Activated CD4-positive, alpha-beta T cell treated with anti-CD3 and anti-CD28 coated beads, Interleukin-2, amount 50 U/mL, for 48 hours (primary cell): ENCODE measurements around the gene HPX.
"Not testable (repeated sequence)": the region's sequence is repeated elsewhere in the genome, so short reads cannot be mapped to it uniquely, and the experiment has no call there.

Source experiments
- DNase-seq, 2 experiments: peaks; one replicate each; pipeline ENCODE4 v3.0.0-alpha.2; 2020

The HPX gene

DNA sequence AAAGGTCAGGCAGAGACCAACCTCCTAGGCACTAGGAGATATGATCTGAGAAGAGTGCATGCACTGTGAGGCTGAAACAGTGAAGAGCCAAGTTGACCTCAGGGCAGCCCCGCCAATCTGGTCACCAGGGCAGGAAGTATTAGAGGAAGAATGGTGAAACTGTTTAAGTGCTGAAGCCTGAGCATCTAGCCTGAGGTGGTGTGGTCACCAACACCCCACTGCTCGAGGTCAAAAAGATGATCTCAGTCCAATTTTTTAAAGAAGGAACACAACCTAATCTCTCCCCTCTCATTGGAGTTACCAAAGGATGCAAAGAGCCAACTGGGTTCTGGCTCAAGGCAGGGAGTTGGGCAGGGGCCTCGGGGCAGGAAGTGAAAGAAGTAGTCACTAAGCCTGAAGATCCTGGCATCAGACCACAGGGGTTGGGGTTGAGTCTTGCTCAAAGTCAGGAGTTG, 25.9 kb downstream of the HPX start:
- DNase-seq = peak; percentile 39 to 57

DNA sequence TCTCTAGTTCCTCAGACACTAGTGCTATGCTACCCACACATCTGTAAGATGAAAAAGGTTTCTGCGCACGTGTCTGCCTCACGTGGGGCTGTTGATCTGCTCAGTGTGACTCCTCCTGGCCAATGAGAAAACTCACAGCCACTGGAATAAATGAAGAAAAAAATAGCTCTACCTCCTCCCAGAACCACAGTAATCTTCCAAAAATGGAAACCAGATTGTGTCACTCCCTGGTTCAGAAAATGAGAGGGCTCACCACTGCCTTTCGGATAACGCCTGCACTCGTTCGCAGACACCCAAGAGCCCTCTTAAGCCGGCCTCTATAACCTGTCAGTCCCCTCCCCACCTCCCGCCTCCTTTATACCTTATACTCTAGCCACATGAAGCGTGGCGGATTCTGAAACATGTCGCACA, 27.0 kb downstream of the HPX start:
- DNase-seq = peak; percentile 67 to 73

DNA sequence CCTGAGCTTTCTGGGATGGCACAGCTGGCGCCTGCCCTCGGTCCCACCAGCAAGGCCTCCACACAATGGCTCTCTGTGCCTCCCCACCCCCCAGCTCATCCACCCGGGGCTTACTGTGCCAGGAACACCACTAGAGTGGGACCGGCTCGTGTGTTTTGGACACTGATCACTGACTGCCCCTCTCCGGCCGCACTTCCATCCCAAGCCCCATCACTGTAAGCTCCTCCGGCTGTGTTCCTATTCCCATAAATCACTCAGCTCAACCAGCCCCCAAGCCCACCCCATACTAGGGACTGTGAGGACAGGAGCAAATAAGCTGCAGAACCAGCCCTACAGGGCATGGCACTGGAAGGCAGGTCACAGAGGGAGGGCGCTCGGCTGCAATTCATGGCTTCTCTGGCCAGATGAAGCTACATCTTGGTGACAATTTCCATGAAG, 29.2 kb downstream of the HPX start:
- DNase-seq = no peak

DNA sequence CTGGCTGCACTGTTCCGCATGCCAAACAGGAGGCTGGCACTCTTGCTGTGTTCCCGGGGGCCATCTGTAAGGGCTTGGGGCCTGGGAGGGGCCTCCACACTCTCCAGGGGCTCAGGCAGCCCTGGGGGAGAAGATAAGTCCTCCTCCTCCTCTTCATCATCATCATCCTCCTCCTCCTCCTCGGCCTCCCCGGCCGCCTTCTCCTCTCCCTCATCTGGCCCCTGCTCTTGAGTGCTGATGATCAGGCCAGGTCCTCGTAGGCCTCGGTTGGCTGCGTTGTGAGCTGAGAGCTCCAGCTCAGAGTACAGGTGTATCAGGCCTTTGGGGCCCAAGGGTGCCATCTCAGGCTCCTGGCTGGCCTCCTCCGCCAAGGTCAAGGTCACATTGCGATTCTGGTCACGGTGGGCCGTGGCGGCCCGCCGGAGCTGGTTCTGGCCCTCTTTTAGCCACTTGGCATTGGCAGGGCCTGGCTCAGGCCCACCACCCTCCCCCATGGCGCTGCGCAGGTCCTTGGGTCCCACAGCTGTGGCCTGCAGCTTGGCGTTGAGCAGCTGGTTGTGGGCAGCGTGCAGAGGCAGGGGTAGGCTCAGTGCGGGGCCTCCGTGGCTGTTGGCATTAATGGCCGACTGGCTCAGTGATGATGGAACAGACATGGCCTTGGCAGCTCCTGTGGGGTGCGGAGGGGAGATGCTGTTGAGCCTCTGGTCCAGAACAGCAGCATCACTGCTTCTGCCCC, 29.9 kb downstream of the HPX start:
- no peak for DNase-seq

DNA sequence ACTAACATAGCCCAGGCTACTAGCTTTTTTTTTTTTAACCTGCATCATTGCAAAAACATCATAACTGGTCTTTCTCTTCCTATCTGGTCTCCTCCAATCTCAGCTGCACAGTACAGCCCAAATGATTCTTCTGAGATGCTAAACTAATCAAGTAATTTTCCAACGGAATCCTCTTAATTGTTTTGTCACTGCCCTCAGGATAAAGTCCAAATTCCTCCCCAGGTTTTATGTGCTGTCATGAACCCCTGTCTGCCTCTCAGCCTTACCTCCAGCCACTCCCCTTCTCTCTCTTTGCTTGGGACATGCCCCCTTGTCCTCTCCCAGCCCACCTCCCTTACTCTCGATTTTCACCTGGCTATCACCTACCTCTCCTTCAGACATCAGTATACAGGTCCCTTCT, 34.4 kb downstream of the HPX start:
- DNase-seq = no peak

DNA sequence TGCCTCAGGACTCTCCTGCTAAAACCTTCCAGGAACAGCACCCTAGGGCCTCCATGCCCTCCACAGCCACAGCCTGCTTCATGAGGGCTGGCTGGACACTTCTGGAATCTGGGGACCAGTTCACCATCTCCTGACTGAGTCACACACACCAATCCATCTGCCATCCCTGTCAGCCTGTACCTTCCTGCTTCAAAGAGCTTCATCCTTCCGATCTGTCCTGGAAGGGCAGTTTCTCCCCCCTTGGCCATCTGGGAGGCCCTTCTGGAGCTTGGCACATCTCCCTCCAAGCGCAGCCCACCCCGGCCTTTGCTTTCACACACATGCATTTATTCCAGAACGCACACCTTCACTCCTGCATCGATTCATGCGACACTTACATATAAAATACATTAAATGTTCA, 34.9 kb downstream of the HPX start:
- no peak for DNase-seq

DNA sequence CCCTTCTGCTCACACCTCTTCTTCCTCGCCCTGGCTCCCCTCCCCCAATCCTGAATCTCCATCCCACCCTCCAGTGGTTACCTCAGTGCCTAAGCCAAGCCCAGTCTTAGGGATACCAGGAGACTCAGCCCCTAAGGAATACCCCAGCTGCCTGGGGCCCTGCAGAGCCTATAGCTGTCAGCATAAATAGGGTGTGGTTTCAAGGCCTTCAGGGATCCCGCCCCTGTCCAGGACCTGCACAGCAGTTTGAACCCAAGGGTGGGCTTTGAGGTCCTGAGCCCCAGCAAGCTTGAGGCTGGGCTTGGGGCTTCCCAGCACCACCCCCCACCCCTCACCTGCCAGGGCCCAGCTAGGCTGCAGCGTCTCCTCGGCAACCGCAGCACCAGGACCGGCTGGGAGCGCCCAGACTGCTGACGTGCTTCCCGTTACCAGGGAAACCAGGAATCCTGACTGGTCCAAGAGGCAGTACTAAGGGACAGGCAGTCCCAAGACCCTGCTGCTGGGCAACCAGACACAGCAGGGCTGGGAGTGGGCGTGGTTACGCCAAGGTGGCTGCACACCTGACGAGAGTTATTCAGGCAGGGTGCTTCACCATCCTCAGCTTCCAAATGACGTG, 35.6 kb downstream of the HPX start:
- DNase-seq = no peak

DNA sequence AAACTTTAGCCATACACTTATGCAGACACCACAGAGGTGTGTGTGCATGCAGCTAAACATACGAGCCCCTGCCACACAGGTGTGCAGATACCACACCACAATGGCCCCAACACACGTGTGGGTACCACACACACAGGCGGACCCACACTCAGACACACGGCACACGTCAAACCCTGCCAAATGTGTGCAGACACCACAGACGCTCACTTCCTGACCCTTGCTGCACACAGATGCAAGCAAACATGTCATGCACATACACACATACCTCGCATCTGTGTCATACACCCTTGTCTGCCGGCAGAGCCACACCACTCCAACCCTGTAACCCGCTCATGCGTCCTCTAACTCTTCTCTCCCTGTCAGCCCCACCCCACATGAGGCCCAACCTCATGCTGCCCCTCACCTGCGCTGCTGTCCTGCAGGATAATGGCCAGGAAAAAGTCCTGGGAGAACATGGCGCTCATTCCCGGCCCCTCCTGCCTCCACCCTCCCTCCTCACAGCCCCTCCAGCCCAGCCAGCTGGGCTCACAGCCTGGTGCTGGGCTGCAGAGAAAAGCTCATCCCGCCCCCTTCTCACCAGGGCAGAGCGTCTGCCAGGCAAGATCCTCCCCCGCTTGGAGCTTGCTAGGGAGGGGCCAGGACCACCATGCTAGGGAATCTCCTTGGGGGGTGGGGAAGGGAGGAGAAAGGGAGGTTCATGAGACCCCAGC, 36.3 kb downstream of the HPX start:
- DNase-seq = no peak

DNA sequence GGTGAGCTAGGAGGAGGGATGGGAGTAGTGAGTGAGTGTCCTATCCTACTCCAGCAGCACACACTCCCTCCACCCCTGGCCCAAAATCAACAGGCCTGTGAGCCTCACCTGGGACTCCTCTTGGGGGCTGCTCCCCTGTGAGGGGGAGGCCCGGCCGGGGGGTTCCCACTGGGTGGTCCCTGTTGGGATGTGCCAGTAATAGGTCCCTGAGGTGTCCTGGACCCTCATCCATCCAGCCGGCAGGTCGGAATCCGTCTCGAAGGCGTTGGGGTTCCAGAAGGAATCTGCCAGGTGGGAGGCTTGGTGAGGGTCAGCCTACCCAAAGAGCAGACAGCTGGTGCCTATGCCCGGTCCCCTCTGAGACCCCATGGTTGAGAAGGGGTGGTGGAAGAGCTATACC, 37.2 kb downstream of the HPX start:
- DNase-seq = no peak

DNA sequence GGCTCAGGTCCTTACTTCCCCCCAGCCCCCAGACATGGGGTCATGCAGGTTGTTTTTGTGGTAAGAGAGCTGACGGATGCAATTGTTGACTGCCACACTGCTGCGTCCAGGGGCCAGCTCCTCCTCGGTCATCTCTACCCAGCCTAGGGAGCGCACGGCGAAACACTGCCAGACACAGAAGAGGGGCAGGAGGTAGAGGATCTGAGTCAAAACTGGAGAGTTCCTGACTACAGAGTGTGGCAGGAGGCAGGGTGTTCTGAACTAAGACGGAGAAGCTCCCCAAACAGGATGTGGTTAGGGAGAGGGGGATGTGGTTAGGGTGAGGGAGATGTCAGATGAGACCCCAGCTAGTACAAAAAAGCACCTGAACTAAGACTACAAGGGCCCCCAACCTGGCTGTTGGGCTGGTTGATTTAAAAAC, 38.2 kb downstream of the HPX start:
- peak; percentile 55 to 72 for DNase-seq

DNA sequence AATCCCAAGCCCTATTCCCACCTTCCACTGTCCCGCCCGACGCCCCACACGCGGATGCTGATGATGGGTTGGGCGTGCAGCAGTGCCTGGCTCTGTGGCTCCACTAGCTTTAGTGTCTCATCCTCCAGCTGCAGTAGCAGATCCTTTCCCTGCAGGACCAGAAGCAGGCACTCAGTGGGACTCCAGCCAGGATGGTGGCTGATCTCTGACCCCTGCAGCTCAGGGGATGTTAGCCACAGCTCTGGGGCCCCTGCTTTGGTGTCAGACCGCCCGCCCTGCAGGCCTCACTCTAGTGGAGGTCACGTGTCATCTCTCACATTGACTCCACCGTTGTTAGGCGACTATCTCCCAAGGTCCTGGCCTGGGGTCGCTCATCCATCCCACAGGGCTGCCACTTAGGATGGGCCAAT, 38.7 kb downstream of the HPX start:
- peak; percentile 27 to 45 for DNase-seq

DNA sequence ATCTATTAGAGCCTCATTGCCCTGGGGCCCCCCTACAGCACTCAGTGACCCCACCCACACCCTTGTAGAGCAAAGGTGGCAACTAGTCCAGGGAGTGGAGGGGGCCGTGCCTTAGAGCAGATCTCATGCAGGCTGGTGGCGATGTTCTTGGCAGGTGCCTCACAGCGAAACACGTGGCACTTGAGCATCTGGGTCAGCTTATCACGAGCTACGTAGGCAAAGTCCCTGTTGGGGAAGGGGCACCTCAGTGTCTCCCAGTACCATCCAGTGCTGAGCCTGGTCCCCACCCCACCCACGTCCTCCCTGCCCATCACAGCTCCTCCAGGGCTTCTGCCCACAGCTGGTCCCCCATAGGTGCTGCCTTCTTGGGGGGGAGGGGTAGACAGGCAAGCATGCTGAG, 39.3 kb downstream of the HPX start:
- no peak for DNase-seq

DNA sequence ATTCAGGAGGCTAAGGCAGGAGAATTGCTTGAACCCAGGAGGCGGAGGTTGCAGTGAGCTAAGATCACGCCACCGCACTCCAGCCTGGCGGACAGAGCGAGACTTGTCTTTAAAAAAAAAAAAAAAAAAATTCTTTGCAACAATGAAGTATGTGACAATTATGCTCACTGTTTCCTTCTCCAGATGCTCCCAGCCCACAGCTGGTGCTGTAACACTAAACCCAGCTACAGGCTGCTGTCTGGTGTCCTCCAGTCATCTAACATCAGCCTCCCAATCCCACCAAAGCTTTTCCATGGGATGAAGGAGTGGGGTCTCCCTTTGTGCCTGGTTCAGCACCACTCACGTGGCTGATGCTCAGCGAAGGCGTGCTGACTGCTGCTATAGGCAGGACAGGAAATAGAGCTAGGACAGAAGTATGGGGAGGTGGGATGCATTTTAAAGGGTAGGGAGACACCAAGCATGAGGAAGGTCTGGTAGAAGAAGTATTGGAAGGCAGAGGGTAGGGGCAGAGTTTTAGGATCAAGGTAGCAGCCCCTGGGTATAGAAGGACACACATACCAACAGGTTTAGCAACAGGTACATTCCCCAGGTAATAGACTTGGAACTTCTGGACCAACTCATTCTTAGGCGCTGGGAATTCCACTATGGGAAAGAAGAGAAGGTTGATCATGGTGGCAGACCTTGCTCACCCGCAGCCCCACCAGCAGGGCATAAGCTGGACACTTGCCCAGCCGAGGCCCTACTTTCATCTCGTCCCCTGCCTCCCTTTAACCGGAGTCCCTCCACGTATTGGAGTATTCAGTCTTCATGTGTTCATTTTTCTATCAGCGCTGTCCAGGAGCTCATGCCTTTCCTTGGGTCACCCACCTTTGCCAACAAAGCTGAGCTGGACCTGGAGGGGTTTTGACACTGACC, 40.1 kb downstream of the HPX start:
- no peak for DNase-seq

DNA sequence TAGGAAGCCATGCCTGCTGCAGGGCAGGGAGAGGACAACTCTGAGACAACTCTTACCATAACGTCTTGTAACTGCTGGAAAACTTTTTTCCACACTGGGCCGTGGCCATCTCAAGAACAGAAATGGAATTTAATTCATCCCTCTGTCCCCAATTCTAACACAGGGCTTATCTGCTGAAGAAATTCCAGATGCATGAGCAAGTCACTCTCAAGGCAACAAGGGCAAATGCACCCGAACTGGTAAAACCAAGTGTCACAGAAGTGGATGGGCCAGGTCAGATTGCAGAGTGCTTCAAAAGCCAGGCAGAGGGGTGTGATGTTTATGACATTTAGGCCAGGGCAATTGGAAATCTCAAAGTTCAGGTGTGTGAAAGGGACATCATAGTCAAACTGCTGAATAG, 43.2 kb downstream of the HPX start:
- no peak for DNase-seq

DNA sequence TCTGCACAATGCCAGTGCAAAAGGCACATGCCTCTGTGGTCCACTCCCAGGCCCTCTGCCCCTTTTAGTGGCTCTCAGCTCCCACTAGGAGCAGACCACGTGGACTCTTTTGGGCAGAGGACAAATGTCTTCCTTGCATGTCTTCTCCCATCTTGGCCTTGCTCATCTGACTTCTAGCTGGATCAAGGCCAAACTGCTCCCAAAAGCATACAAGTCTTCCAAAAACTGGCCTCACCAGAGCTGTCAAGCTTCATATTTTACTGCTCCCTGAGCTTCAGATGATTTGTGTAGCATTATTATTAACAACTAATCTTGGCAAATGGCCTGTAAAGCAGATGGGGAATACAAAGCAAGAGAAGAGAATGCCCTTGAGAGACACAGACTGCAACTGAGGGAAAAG, 43.6 kb downstream of the HPX start:
- DNase-seq = no peak

DNA sequence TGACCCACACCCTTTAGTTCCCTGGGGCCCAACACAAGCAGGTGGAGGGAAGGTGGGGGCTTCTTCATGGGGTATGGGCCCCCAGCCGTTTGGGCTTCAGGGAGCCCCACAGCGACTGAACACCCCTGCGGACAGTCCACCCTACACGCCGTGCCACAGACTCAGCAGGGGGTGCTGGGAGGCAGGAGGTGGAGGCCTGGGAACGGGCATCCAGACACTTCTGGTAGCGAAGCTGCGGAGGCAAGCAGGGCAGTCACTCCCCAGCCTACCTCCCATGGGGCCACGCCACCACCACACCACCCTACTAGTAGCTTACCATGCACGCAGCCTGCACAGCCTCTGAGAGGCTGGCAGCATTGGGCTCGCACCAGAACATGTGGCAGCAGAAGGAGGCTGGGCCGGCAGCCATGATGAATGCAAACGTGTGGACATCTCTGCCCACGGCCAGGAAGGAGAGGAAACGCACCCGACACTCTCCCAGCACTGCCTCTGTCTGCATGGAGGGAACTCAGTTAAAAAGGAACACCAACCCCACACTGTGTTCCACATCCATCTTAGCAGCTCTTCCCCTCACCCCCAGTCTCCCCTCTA, 45.2 kb downstream of the HPX start:
- no peak for DNase-seq

DNA sequence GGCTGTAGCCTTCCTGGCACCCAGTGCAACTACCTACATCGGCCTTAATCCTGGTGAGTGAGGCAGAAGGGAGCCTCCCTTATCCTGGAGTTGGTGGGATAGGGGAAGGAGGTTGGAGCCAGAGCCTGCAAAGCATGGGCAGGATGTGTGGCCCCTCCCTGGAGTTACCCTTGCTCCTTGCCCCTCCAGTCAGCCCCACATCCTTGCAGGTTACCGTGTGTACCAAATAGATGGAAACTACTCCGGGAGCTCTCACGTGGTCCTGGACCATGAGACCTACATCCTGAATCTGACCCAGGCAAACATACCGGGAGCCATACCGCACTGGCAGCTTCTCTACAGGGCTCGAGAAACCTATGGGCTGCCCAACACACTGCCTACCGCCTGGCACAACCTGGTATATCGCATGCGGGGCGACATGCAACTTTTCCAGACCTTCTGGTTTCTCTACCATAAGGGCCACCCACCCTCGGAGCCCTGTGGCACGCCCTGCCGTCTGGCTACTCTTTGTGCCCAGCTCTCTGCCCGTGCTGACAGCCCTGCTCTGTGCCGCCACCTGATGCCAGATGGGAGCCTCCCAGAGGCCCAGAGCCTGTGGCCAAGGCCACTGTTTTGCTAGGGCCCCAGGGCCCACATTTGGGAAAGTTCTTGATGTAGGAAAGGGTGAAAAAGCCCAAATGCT, 46.7 kb downstream of the HPX start:
- DNase-seq = no peak

DNA sequence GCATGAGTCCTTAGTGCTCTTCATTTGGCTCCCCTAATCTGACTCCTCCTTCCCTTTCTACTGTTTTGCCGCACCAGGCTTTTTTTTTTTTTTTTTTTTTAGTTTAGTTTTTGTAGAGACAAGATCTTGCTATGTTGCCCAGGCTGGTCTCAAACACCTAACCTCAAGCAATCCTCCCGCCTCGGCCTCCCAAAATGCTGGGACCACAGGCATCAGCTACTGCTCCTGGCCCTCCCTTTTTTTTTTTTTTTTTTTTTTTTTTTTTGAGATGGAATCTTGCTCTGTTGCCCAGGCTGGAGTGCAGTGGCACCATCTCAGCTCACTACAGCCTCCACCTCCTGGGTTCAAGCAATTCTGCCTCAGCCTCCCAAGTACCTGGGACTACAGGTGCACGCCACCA, 48.5 kb downstream of the HPX start:
- not testable (repeated sequence) for DNase-seq

DNA sequence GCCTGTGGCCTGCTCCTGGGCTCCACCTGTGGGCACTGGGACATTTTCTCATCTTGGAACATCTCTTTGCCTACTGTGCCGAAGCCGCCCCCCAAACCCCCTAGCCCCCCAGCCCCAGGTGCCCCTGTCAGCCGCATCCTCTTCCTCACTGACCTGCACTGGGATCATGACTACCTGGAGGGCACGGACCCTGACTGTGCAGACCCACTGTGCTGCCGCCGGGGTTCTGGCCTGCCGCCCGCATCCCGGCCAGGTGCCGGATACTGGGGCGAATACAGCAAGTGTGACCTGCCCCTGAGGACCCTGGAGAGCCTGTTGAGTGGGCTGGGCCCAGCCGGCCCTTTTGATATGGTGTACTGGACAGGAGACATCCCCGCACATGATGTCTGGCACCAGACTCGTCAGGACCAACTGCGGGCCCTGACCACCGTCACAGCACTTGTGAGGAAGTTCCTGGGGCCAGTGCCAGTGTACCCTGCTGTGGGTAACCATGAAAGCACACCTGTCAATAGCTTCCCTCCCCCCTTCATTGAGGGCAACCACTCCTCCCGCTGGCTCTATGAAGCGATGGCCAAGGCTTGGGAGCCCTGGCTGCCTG, 49.2 kb downstream of the HPX start:
- no peak for DNase-seq

DNA sequence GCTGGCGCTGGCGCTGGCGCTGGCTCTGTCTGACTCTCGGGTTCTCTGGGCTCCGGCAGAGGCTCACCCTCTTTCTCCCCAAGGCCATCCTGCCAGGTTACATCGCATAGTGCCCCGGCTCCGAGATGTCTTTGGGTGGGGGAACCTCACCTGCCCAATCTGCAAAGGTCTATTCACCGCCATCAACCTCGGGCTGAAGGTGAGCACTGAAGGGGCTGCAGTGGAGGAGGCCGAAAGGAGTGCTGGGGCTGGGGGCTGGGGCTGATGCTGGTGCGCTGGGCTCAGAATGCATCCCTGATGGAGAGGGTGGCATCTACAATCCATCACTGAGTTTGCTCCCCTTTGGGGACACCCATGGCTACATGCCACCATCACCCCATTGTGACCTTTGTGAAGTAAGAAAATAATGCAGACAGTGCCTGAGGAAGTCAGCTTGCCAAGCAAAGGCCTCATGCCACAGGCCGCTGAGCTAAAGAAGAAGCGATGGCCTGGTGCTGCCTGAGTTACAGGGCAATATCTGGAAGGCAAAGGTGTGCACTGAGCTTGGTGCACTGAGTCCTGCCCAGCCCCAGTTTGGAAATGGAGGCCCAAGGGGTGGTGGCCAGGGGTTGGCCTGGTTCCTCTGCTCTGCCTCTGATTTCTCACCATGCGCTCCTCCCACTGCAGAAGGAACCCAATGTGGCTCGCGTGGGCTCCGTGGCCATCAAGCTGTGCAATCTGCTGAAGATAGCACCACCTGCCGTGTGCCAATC, 49.9 kb downstream of the HPX start:
- no peak for DNase-seq
